Measurements from ENCODE around the gene URAD. TPM values are rescaled to one million over a fixed set of nuclear protein-coding genes. Genes with fewer than 3 reads are reported as not detected.

Gene URAD
- total RNA-seq, 1 donor from 2014 or later: not detected

DNA sequence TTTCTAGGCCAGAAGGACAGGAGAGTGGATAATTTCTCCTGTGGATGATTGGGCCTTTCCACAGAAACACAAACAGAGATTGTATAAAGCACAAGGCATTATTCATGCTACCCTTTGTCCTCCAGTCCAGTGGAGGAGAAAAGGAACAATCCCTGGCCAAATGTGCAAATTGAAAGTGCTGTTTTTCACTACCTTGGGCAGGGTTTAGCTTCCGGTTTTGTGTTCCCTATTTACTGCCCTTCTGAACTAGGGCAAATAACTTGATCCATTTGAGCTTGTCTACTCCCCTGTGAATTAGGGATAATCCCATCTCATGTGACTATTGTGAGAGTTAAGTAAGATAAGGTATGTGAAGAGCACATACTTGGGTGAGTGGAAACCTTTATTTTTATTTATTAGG is 55.4 kb downstream of the URAD start:
- no peaks in the 10 kb centered on the region for H3K9me3 Mint-ChIP-seq
- H3K4me1 Mint-ChIP-seq: no peaks in the 10 kb centered on the region
- peaks cover 68% of the 10 kb centered on the region for H3K27me3 Mint-ChIP-seq (ENCODE audit: low read depth)
- H3K27ac Mint-ChIP-seq: no peak overlapping the region
- no peaks in the 10 kb centered on the region for H3K36me3 Mint-ChIP-seq
- TF ChIP-seq, protein P1, sequence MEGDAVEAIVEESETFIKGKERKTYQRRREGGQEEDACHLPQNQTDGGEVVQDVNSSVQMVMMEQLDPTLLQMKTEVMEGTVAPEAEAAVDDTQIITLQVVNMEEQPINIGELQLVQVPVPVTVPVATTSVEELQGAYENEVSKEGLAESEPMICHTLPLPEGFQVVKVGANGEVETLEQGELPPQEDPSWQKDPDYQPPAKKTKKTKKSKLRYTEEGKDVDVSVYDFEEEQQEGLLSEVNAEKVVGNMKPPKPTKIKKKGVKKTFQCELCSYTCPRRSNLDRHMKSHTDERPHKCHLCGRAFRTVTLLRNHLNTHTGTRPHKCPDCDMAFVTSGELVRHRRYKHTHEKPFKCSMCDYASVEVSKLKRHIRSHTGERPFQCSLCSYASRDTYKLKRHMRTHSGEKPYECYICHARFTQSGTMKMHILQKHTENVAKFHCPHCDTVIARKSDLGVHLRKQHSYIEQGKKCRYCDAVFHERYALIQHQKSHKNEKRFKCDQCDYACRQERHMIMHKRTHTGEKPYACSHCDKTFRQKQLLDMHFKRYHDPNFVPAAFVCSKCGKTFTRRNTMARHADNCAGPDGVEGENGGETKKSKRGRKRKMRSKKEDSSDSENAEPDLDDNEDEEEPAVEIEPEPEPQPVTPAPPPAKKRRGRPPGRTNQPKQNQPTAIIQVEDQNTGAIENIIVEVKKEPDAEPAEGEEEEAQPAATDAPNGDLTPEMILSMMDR (IDR thresholded peaks at IDR 0.05; ENCODE audit: unreplicated experiment): no peak
- no peak overlapping the region for H3K4me3 Mint-ChIP-seq
- no peak for DNase-seq (ENCODE audit: low spot score in 2 of 2, unreplicated experiment in 2 of 2)

DNA sequence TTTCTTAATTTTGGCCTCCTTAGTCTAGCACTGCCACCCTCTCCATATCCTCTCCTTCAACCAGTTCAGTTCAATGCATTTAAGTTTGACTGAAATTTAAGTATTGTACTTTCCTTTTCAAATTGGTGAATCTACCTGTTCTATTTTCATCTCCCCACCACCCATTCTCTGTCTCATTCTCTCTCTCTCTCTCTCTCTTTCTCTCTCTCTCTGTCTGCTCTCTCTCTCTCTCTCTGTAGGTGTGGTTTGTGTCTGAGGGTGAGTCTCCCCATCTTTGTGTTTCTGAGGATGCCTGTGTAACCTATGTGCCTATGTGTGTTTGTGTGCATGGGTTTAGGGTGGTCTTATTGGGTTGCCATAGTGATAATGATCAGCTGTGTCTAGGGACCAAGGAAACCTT is 58.6 kb downstream of the URAD start:
- Mint-ChIP-seq H3K27me3 (ENCODE audit: low read depth) (peaks cover 90% of the 10 kb centered on the region), H3K4me1 (no peaks in the 10 kb centered on the region), H3K27ac (no peak overlapping the region), H3K9me3 (no peaks in the 10 kb centered on the region), H3K4me3 (no peak overlapping the region), H3K36me3 (no peaks in the 10 kb centered on the region)
- no peak for DNase-seq (ENCODE audit: low spot score in 2 of 2, unreplicated experiment in 2 of 2)
- TF ChIP-seq, protein P1 (IDR thresholded peaks at IDR 0.05; ENCODE audit: unreplicated experiment): no peak

- Mint-ChIP-seq H3K4me1 (peaks cover 2% of the 10 kb centered on the region), H3K36me3 (no peaks in the 10 kb centered on the region), H3K27ac (no peak overlapping the region), H3K9me3 (no peaks in the 10 kb centered on the region), H3K4me3 (no peak overlapping the region), H3K27me3 (ENCODE audit: low read depth) (peaks cover 96% of the 10 kb centered on the region)
- DNase-seq (ENCODE audit: low spot score in 2 of 2, unreplicated experiment in 2 of 2): no peak
- TF ChIP-seq, protein P1 (IDR thresholded peaks at IDR 0.05; ENCODE audit: unreplicated experiment): no peak
Measured at GRCh38 chr13:27928805-27929753, 59.4 kb downstream of the URAD start.

GRCh38 chr13:27928353-27928804 is 60.1 kb downstream of the URAD start:
- TF ChIP-seq, protein P1 (IDR thresholded peaks at IDR 0.05; ENCODE audit: unreplicated experiment): no peak
- H3K4me3 Mint-ChIP-seq: no peak overlapping the region
- no peak overlapping the region for H3K27ac Mint-ChIP-seq
- peaks cover 2% of the 10 kb centered on the region for H3K4me1 Mint-ChIP-seq
- no peaks in the 10 kb centered on the region for H3K9me3 Mint-ChIP-seq
- H3K27me3 Mint-ChIP-seq (ENCODE audit: low read depth): peaks cover 96% of the 10 kb centered on the region
- DNase-seq (ENCODE audit: low spot score in 2 of 2, unreplicated experiment in 2 of 2): no peak
- H3K36me3 Mint-ChIP-seq: no peaks in the 10 kb centered on the region

Other genes with a start within 250 kb of the URAD start
- gene GSX1, start 196.2 kb downstream of the URAD start, total RNA-seq: not detected in 3 replicates
- not detected in 3 replicates for gene PDX1, start 68.7 kb downstream of the URAD start, total RNA-seq
- 0.05 to 0.16 TPM in 2 of 3 replicates, not detected in the other for gene CDX2, start 19.4 kb downstream of the URAD start, total RNA-seq
- 0.34 to 0.58 TPM (median 0.53 TPM) in 3 replicates for gene FLT3, start 111.9 kb upstream of the URAD start, total RNA-seq
- gene PAN3, start 149.9 kb upstream of the URAD start, total RNA-seq: 58.0 to 61.3 TPM (median 58.2 TPM) in 3 replicates

Data from mesothelial cell of epicardium (in vitro differentiated cells).